ENCODE results near the gene C15orf62.

GRCh38 chr15:40807028-40807887 lies 37.5 kb downstream of the C15orf62 start, which contains the start of the genes DNAJC17 and ZFYVE19:
- peak in 1 of 2 donors; percentile 66 for TF ChIP-seq POLR2A (IDR thresholded peaks at IDR 0.05)
- peak in 3 of 12 donors; percentile 7 to 19 (median 10) for TF ChIP-seq CTCF (IDR thresholded peaks at IDR 0.05)

Measured in heart left ventricle (tissue), 13 donors.